Measurements from ENCODE around the gene PCSK4. TPM values are rescaled to one million over a fixed set of nuclear protein-coding genes. Genes with fewer than 3 reads are reported as not detected.
A peak's percentile ranks its signal among the peaks of the same experiment; 100 is the strongest.

PCSK4 gene
- total and polyA plus RNA-seq, 2 of the 13 experiments (the other 11 are each of a cell fraction or from before 2014, with no cell fraction given), result 2.0 to 2.7 TPM

GRCh38 chr19:1492474-1493006 is 2.4 kb upstream of the PCSK4 start (continued):
- TF ChIP-seq SNAPC4 (CRISPR knock-in tag; IDR thresholded peaks at IDR 0.05) (no peak), ZNF362 (CRISPR knock-in tag; IDR thresholded peaks at IDR 0.05; ENCODE audit: borderline replicate concordance) (no peak), MIER2 (CRISPR knock-in tag; IDR thresholded peaks at IDR 0.05) (no peak), NFYB (CRISPR knock-in tag; IDR thresholded peaks at IDR 0.05) (no peak), CTCF (CRISPR knock-in tag; IDR thresholded peaks at IDR 0.05) (0 out of 2 replicates have a peak, but pooled peaks have one; percentile 2), ETS1 (CRISPR knock-in tag; IDR thresholded peaks at IDR 0.05) (no peak), ZMYM4 (CRISPR knock-in tag; IDR thresholded peaks at IDR 0.05) (no peak), CHD4 (IDR thresholded peaks at IDR 0.05; ENCODE audit: borderline replicate concordance, low read length) (no peak; the same call in 1 of the 2 replicates), ZNF878 (CRISPR knock-in tag; IDR thresholded peaks at IDR 0.05) (no peak), NR2F2 (IDR thresholded peaks at IDR 0.05; ENCODE audit: borderline replicate concordance, low read depth) (0 out of 2 replicates have a peak, but pooled peaks have one; percentile 11), NFATC3 (CRISPR knock-in tag; IDR thresholded peaks at IDR 0.05) (no peak), HOMEZ (CRISPR knock-in tag; IDR thresholded peaks at IDR 0.05; ENCODE audit: low read depth) (no peak), ZNF639 (CRISPR knock-in tag; conservative IDR thresholded peaks at IDR 0.05) (no peak), ZNF747 (CRISPR knock-in tag; IDR thresholded peaks at IDR 0.05; ENCODE audit: borderline replicate concordance) (0 out of 2 replicates have a peak, but pooled peaks have one; percentile 34), NR2F6 (IDR thresholded peaks at IDR 0.05) (0 out of 2 replicates have a peak, but pooled peaks have one; percentile 66), NR2F6 (CRISPR knock-in tag; IDR thresholded peaks at IDR 0.05) (peak; percentile 88), RORA (CRISPR knock-in tag; IDR thresholded peaks at IDR 0.05) (no peak), ZNF224 (CRISPR knock-in tag; IDR thresholded peaks at IDR 0.05) (no peak)

All from HepG2 (cell line).